ENCODE results near the gene AP1S2. TPM values are rescaled to one million over a fixed set of nuclear protein-coding genes. Genes with fewer than 3 reads are reported as not detected.

Gene AP1S2
- total RNA-seq, 1 experiment from 2014 or later: 19.9 TPM

DNA sequence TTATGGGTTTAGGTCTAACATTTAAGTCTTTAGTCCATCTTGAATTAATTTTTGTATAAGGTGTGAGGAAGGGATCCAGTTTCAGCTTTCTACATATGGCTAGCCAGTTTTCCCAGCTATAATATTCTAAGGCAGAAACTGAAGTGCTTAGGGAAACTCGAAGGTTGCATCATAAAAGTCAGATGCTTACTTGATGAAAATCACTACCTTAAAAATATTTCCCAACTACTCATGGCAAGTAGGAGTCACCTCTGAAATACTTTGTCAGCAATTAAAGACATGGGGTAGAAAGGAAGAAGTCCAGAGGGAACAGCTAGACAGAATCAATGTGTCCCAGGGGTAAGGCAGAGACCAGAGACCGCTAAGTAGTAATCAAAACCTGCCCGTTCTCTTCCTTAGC, 6.3 kb upstream of the AP1S2 start:
- POLR2A ChIA-PET: no interaction called here
- no peak overlapping the region for H3K4me3 ChIP-seq (replicated peaks in 1 of 2; ENCODE audit: low read depth in 1 of 2, low read length in 2 of 2)
- BruUV-seq (replicated peaks): no TSS peak
- H3K27me3 ChIP-seq (ENCODE audit: insufficient read depth, low read length): no peaks in the 10 kb centered on the region
- H3K79me2 ChIP-seq (ENCODE audit: insufficient read depth, low read length): no peaks in the 10 kb centered on the region
- DNase-seq (ENCODE audit: low read depth, low spot score) (no peak), ATAC-seq (no peak)
- no peak overlapping the region for H2AFZ ChIP-seq (ENCODE audit: low read depth, low read length, poor library complexity, severe bottlenecking)
- H3K4me1 ChIP-seq (ENCODE audit: control insufficient read depth in 1 of 2, insufficient read depth in 2 of 2, low read length in 2 of 2): peaks cover 0 to 1% of the 10 kb centered on the region in 2 experiments; a peak in 2 of 4 replicates
- no peaks in the 10 kb centered on the region for H3K9me2 ChIP-seq (ENCODE audit: insufficient read depth)
- TF ChIP-seq REST (IDR thresholded peaks at IDR 0.05; ENCODE audit: low read depth): no peak
- TF ChIP-seq EZH2phosphoT487 (IDR thresholded peaks at IDR 0.05; ENCODE audit: borderline replicate concordance): no peak
- TF ChIP-seq EZH2 (IDR thresholded peaks at IDR 0.05): no peak
- no peak for TF ChIP-seq SP1 (IDR thresholded peaks at IDR 0.05; ENCODE audit: low read depth)
- TF ChIP-seq RAD21 (IDR thresholded peaks at IDR 0.05; ENCODE audit: low read depth): no peak
- TF ChIP-seq ZFX (IDR thresholded peaks at IDR 0.05): no peak
- TF ChIP-seq SIN3A (IDR thresholded peaks at IDR 0.05; ENCODE audit: low read depth): no peak
- no peak for TF ChIP-seq YY1 (IDR thresholded peaks at IDR 0.05; ENCODE audit: extremely low read depth, insufficient replicate concordance, low read depth, low read length)
- TF ChIP-seq ZNF274 (IDR thresholded peaks at IDR 0.05; ENCODE audit: low read depth, low read length): no peak
- TF ChIP-seq CTCF (IDR thresholded peaks at IDR 0.05 in 2 of 3, conservative IDR thresholded peaks at IDR 0.05 in 1 of 3; ENCODE audit: borderline replicate concordance in 1 of 3, insufficient read depth in 1 of 3, low read depth in 2 of 3, low read length in 2 of 3): no peak
- RAD21 ChIA-PET (ENCODE audit: low non-redundant PET in 1 of 2, low total read pairs in 2 of 2, uncharacterized antibody in 2 of 2, unreplicated experiment in 2 of 2): no interaction called here
- intact Hi-C loops (cut with micrococcal nuclease): no loop called here
- CTCF ChIA-PET: no interaction called here
- no peak overlapping the region for H3K4me2 ChIP-seq (ENCODE audit: low read length)
- no peaks in the 10 kb centered on the region for H3K9me3 ChIP-seq (ENCODE audit: control insufficient read depth in 1 of 2, insufficient read depth in 1 of 2, low read depth in 1 of 2, low read length in 2 of 2)
- H3K9ac ChIP-seq (ENCODE audit: low read length): no peak overlapping the region
- no peaks in the 10 kb centered on the region for H4K20me1 ChIP-seq (ENCODE audit: insufficient read depth)
- H3K36me3 ChIP-seq (ENCODE audit: control insufficient read depth in 1 of 2, insufficient read depth in 2 of 2, low read length in 2 of 2): no peaks in the 10 kb centered on the region
- H3K27ac ChIP-seq (ENCODE audit: low read depth, low read length): no peak overlapping the region

All from HCT116 (cell line).